ENCODE data around the gene POLR2E. TPM values are rescaled to one million over a fixed set of nuclear protein-coding genes. Genes with fewer than 3 reads are reported as not detected.

The POLR2E gene
- total and polyA plus RNA-seq, 2 of the 8 experiments (the other 6 are each of a cell fraction or from before 2014, with no cell fraction given): 281 to 381 TPM

DNA sequence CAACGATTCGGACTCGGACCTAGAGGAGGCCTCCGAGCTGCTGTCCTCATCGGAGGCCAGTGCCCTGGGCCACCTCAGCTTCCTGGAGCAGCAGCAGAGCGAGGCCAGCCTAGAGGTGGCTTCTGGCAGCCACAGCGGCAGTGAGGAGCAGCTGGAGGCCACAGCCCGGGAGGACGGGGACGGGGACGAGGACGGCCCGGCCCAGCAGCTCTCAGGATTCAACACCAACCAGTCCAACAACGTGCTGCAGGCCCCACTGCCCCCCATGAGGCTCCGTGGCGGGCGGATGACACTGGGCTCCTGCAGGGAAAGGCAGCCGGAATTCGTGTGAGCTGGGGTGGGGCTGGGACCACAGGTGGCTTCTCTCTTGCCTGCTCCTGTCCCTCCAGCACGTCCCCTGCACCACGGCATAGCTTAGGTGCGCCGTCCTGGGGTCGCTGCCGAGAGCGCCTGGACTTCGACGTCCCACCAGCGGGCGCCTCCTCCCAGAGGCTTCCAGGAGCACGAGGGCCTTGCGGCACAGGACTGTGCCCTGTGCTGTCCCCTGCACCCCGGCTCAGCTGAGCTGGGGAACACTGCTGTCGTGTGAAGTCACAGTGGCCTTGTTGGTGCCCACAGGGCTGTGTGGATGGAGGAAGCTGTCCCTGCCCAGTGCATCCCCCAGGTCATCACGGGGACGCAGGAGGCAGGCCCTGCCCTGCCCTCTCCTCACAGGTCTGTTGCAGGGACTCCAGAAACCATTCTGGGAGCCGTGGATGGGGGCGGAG lies 9.3 kb downstream of the POLR2E start:
- Histone ChIP-seq H2BK20ac (ENCODE audit: low read length) (no peak overlapping the region), H3K79me2 (ENCODE audit: control insufficient read depth in 1 of 2, insufficient read depth in 2 of 2, low read length in 2 of 2) (no peaks in the 10 kb centered on the region), H4K91ac (replicated peaks; ENCODE audit: insufficient read length, low read length) (no peak overlapping the region), H2BK5ac (ENCODE audit: low read depth, low read length) (no peak overlapping the region), H3K9me3 (ENCODE audit: insufficient read depth in 2 of 2, low read depth in 1 of 2, low read length in 1 of 2) (no peaks in the 10 kb centered on the region), H3K9ac (replicated peaks in 1 of 4; ENCODE audit: extremely low read depth in 1 of 4, low read depth in 3 of 4, low read length in 3 of 4) (no peak overlapping the region), H3K4ac (replicated peaks; ENCODE audit: insufficient read length, low read depth, low read length) (no peak overlapping the region), H3K4me1 (replicated peaks in 1 of 4; ENCODE audit: control insufficient read depth in 3 of 4, insufficient read depth in 4 of 4, low read length in 3 of 4) (peaks cover 0 to 7% (median 0%) of the 10 kb centered on the region in 4 experiments; a peak in 4 of 7 replicates), H3K56ac (replicated peaks; ENCODE audit: insufficient read length, low read depth, low read length) (no peak overlapping the region), H3K4me2 (ENCODE audit: insufficient read depth in 1 of 2, low read depth in 2 of 2, low read length in 2 of 2) (no peak overlapping the region), H3K23me2 (ENCODE audit: low read depth, low read length) (no peaks in the 10 kb centered on the region), H3K79me1 (ENCODE audit: low read depth, low read length) (no peaks in the 10 kb centered on the region; the same call in none of the 2 replicates), H3K4me3 (ENCODE audit: extremely low read depth in 1 of 4, insufficient read depth in 2 of 4, low read depth in 3 of 4, low read length in 4 of 4) (no peak overlapping the region), H3K27me3 (replicated peaks in 1 of 4; ENCODE audit: control insufficient read depth in 3 of 4, extremely low read depth in 1 of 4, insufficient read depth in 3 of 4, low read length in 3 of 4) (no peaks in the 10 kb centered on the region), H4K5ac (ENCODE audit: insufficient read length, low read depth, low read length) (no peak overlapping the region), H2AK5ac (ENCODE audit: low read depth, low read length) (no peak overlapping the region), H2BK12ac (ENCODE audit: low read depth, low read length) (no peak overlapping the region), H2AFZ (ENCODE audit: low read length) (no peak overlapping the region), H2BK120ac (replicated peaks; ENCODE audit: low read depth, low read length) (no peak overlapping the region), H3K36me3 (ENCODE audit: control insufficient read depth in 2 of 4, insufficient read depth in 4 of 4, low read length in 3 of 4) (peaks cover 0 to 58% (median 19%) of the 10 kb centered on the region in 4 experiments; a peak in 4 of 8 replicates), H2BK15ac (ENCODE audit: low read length) (no peak overlapping the region), H4K20me1 (replicated peaks in 1 of 2; ENCODE audit: control insufficient read depth in 1 of 2, insufficient read depth in 2 of 2, low read length in 2 of 2) (peaks cover 2 to 20% of the 10 kb centered on the region in 2 experiments), H3K18ac (ENCODE audit: extremely low read depth, low read length) (no peak overlapping the region), H3K23ac (ENCODE audit: insufficient read length) (no peak overlapping the region), H3K14ac (ENCODE audit: insufficient read length) (no peak overlapping the region), H3K27ac (ENCODE audit: low read depth, low read length) (no peak overlapping the region), H4K8ac (ENCODE audit: extremely low read depth, insufficient read depth, low read length) (no peak overlapping the region; the same call in 1 of the 2 replicates)
- 86% methylated on average over 36 of the region's 38 CpGs; no CpG with 5 or more reads in 1 of the 2 experiments for WGBS, 2 experiments (ENCODE audit: extremely low coverage in 1 of 2, insufficient coverage in 1 of 2, insufficient read length in 1 of 2, insufficient replicate concordance in 2 of 2, low coverage in 1 of 2, low lambda C conversion rate in 2 of 2, missing lambda C conversion rate in 1 of 2)
- POLR2A ChIA-PET (ENCODE audit: partially characterized antibody): interaction anchor here (0.6 to 10.3 kb wide), 28 partner anchors 9 to 226 kb away, joined by 3 to 116 read pairs (median 4); partner anchors contain the start of genes ABCA7, ARHGAP45, GPX4 and POLR2E
- TF ChIP-seq POLR2AphosphoS5 (IDR thresholded peaks at IDR 0.05; ENCODE audit: low read depth, low read length) (0 out of 2 replicates have a peak, but pooled peaks have one; percentile 43), SP2 (IDR thresholded peaks at IDR 0.05; ENCODE audit: low read length) (no peak), RXRA (IDR thresholded peaks at IDR 0.05; ENCODE audit: insufficient read depth, low read depth, low read length) (no peak), BCL11A (IDR thresholded peaks at IDR 0.05; ENCODE audit: low read depth in 2 of 2, low read length in 2 of 2) (no peak), KDM4A (IDR thresholded peaks at IDR 0.05; ENCODE audit: low read depth, low read length, severe bottlenecking) (no peak), EGR1 (IDR thresholded peaks at IDR 0.05; ENCODE audit: borderline replicate concordance, low read depth, low read length) (no peak), SAP30 (IDR thresholded peaks at IDR 0.05; ENCODE audit: insufficient read depth, insufficient replicate concordance, low read length) (no peak)
- TF ChIP-seq, protein P1, sequence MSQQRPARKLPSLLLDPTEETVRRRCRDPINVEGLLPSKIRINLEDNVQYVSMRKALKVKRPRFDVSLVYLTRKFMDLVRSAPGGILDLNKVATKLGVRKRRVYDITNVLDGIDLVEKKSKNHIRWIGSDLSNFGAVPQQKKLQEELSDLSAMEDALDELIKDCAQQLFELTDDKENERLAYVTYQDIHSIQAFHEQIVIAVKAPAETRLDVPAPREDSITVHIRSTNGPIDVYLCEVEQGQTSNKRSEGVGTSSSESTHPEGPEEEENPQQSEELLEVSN (IDR thresholded peaks at IDR 0.05): no peak
- DNase-seq (ENCODE audit: low read depth in 1 of 2, low spot score in 2 of 2) (no peak), FAIRE-seq (no peak)
- CTCF ChIA-PET (ENCODE audit: partially characterized antibody): interaction anchor here (0.7 to 2.8 kb wide), 11 partner anchors 8 to 140 kb away, joined by 3 to 7 read pairs (median 3); no protein-coding TSS in a partner anchor
